ENCODE data around the gene MGAM2. TPM values are rescaled to one million over a fixed set of nuclear protein-coding genes. Genes with fewer than 3 reads are reported as not detected.

MGAM2 gene
- total and polyA plus RNA-seq, 2 experiments from 2014 or later, result 0.07 TPM; not detected in 1

DNA sequence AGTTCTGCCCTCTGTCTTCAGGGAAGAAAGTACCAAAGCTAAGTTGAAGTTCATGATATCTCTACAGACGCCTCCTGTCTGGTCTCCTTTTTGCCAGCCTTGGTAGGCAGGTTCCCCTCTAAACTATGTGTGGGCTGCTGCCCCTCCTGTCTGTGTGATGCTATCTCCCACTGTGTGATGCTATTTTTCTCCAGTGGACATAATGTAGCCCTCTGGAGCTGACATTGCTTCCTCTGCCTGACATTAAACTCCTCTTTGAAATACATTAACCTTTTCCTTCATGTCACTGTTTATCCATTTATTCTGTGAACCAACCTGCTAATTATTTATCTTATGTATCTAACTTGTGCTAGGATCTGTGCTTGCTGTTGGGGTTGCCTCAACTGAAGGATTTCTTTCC is 146.4 kb downstream of the MGAM2 start, which contains the start of gene PRSS58:
Gene PRSS58 (minus strand): TSS at position 101 of the 400 bp plus-strand sequence. CDS start 351 bp downstream, outside the sequence.
- Mint-ChIP-seq H3K36me3 (ENCODE audit: low read depth) (no peaks in the 10 kb centered on the region; the same call in 2 of the 3 replicates), H3K4me1 (no peaks in the 10 kb centered on the region)
- no peak within 1 kb of the TSS for H3K4me3 ChIP-seq

DNA sequence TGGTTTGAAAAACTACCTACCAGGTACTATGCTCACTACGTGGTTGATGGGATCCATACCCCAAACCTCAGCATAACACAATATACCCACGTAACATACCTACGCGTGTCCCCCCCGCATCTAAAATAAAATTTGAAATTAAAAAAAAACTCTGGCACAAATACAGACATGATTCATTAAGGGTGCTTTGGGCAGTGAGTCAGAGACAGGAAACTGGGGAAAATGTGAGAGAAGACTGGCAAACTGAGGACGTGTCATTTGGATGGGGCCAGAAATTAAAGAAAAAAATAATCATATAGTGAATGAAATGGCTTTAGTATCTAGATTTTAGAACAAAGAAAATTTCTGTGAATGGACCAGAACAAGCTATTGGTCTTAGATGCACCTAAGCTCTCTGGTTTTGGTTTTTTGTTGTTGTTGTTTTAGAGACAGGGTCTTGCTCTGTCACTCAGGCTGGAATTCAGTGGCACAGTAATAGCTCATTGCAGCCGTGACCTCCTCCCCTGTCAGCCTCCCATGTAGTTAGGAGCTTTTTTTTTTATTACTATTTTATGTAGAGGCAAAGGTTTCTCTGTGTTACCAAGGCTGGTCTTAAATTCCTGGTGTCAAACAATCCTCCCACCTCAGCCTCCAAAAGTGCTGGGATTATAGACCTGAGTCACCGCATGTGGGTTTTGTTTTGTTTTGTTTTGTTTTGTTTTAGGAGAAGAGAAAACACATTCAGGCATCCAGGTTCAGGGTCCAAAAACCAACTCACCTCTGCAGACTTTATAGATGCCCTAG is 152.3 kb downstream of the MGAM2 start:
- H3K27ac ChIP-seq (ENCODE audit: low read depth), result no peak overlapping the region
- no peak overlapping the region for H3K27ac Mint-ChIP-seq

More for the DNA sequence above, 146.4 kb downstream of the MGAM2 start, which contains the start of gene PRSS58:
- H3K27me3 ChIP-seq (ENCODE audit: insufficient read depth), result no peaks in the 10 kb centered on the region
- Mint-ChIP-seq H3K9me3 (peaks cover 11% of the 10 kb centered on the region), H3K27me3 (ENCODE audit: insufficient read depth, low read depth, poor library complexity) (peaks cover 2% of the 10 kb centered on the region), H3K4me3 (no peak within 1 kb of the TSS), H3K27ac (no peak within 1 kb of the TSS)
- H3K4me1 ChIP-seq (ENCODE audit: insufficient read depth), result no peaks in the 10 kb centered on the region
- no peaks in the 10 kb centered on the region for H3K36me3 ChIP-seq (ENCODE audit: insufficient read depth)
- no peak within 1 kb of the TSS for H2AFZ ChIP-seq
- no peak for ATAC-seq
- no peaks in the 10 kb centered on the region for H3K79me2 ChIP-seq (replicated peaks; ENCODE audit: insufficient read depth)
- H3K27ac ChIP-seq (ENCODE audit: low read depth), result no peak within 1 kb of the TSS
- DNase-seq (ENCODE audit: low spot score), result no peak
- no peak within 1 kb of the TSS for H3K4me2 ChIP-seq
- no peaks in the 10 kb centered on the region for H3K9me2 ChIP-seq (ENCODE audit: insufficient read depth)
- H4K20me1 ChIP-seq (replicated peaks; ENCODE audit: insufficient read depth), result no peaks in the 10 kb centered on the region
- no peak for TF ChIP-seq EZH2 (IDR thresholded peaks at IDR 0.05; ENCODE audit: low read depth, unreplicated experiment)
- TF ChIP-seq ZNF114 (CRISPR knock-in tag; IDR thresholded peaks at IDR 0.05), result no peak
- TF ChIP-seq, protein P1, sequence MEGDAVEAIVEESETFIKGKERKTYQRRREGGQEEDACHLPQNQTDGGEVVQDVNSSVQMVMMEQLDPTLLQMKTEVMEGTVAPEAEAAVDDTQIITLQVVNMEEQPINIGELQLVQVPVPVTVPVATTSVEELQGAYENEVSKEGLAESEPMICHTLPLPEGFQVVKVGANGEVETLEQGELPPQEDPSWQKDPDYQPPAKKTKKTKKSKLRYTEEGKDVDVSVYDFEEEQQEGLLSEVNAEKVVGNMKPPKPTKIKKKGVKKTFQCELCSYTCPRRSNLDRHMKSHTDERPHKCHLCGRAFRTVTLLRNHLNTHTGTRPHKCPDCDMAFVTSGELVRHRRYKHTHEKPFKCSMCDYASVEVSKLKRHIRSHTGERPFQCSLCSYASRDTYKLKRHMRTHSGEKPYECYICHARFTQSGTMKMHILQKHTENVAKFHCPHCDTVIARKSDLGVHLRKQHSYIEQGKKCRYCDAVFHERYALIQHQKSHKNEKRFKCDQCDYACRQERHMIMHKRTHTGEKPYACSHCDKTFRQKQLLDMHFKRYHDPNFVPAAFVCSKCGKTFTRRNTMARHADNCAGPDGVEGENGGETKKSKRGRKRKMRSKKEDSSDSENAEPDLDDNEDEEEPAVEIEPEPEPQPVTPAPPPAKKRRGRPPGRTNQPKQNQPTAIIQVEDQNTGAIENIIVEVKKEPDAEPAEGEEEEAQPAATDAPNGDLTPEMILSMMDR (conservative IDR thresholded peaks at IDR 0.05; ENCODE audit: low read depth in 2 of 2), result no peak
- no peak for TF ChIP-seq NANOG (IDR thresholded peaks at IDR 0.05; ENCODE audit: borderline replicate concordance)
- no peaks in the 10 kb centered on the region for H3F3A ChIP-seq (replicated peaks; ENCODE audit: low read depth)

More for the DNA sequence above, 152.3 kb downstream of the MGAM2 start:
- Histone ChIP-seq H4K20me1 (replicated peaks; ENCODE audit: insufficient read depth) (no peaks in the 10 kb centered on the region), H3K9me2 (ENCODE audit: insufficient read depth) (no peaks in the 10 kb centered on the region; the same call in 1 of the 2 replicates), H3K79me2 (replicated peaks; ENCODE audit: insufficient read depth) (no peaks in the 10 kb centered on the region), H3K36me3 (ENCODE audit: insufficient read depth) (no peaks in the 10 kb centered on the region), H3K4me2 (no peak overlapping the region), H3K4me1 (ENCODE audit: insufficient read depth) (no peaks in the 10 kb centered on the region), H3F3A (replicated peaks; ENCODE audit: low read depth) (no peaks in the 10 kb centered on the region), H3K4me3 (no peak overlapping the region), H2AFZ (no peak overlapping the region), H3K27me3 (ENCODE audit: insufficient read depth) (no peaks in the 10 kb centered on the region)
- H3K36me3 Mint-ChIP-seq (ENCODE audit: low read depth), result no peaks in the 10 kb centered on the region
- H3K4me1 Mint-ChIP-seq, result no peaks in the 10 kb centered on the region
- TF ChIP-seq STAT1 (IDR thresholded peaks at IDR 0.05; ENCODE audit: unreplicated experiment), result no peak
- TF ChIP-seq, protein P2, sequence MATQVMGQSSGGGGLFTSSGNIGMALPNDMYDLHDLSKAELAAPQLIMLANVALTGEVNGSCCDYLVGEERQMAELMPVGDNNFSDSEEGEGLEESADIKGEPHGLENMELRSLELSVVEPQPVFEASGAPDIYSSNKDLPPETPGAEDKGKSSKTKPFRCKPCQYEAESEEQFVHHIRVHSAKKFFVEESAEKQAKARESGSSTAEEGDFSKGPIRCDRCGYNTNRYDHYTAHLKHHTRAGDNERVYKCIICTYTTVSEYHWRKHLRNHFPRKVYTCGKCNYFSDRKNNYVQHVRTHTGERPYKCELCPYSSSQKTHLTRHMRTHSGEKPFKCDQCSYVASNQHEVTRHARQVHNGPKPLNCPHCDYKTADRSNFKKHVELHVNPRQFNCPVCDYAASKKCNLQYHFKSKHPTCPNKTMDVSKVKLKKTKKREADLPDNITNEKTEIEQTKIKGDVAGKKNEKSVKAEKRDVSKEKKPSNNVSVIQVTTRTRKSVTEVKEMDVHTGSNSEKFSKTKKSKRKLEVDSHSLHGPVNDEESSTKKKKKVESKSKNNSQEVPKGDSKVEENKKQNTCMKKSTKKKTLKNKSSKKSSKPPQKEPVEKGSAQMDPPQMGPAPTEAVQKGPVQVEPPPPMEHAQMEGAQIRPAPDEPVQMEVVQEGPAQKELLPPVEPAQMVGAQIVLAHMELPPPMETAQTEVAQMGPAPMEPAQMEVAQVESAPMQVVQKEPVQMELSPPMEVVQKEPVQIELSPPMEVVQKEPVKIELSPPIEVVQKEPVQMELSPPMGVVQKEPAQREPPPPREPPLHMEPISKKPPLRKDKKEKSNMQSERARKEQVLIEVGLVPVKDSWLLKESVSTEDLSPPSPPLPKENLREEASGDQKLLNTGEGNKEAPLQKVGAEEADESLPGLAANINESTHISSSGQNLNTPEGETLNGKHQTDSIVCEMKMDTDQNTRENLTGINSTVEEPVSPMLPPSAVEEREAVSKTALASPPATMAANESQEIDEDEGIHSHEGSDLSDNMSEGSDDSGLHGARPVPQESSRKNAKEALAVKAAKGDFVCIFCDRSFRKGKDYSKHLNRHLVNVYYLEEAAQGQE (IDR thresholded peaks at IDR 0.05; ENCODE audit: unreplicated experiment), result no peak
- TF ChIP-seq, protein P1 (conservative IDR thresholded peaks at IDR 0.05; ENCODE audit: low read depth in 2 of 2), result no peak
- TF ChIP-seq CREB1 (CRISPR knock-in tag; IDR thresholded peaks at IDR 0.05; ENCODE audit: low read depth), result no peak
- no peak for TF ChIP-seq JUNB (IDR thresholded peaks at IDR 0.05; ENCODE audit: unreplicated experiment)
- no peak for TF ChIP-seq ZNF114 (CRISPR knock-in tag; IDR thresholded peaks at IDR 0.05)
- TF ChIP-seq, protein P3, sequence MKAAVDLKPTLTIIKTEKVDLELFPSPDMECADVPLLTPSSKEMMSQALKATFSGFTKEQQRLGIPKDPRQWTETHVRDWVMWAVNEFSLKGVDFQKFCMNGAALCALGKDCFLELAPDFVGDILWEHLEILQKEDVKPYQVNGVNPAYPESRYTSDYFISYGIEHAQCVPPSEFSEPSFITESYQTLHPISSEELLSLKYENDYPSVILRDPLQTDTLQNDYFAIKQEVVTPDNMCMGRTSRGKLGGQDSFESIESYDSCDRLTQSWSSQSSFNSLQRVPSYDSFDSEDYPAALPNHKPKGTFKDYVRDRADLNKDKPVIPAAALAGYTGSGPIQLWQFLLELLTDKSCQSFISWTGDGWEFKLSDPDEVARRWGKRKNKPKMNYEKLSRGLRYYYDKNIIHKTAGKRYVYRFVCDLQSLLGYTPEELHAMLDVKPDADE (IDR thresholded peaks at IDR 0.05), result no peak
- no peak overlapping the region for H3K4me3 Mint-ChIP-seq
- H3K9me3 Mint-ChIP-seq, result 0 out of 3 replicates have a peak, but pooled peaks cover 4% of the 10 kb centered on the region
- ATAC-seq (no peak), DNase-seq (ENCODE audit: low spot score) (no peak)
- H3K27me3 Mint-ChIP-seq (ENCODE audit: insufficient read depth, low read depth, poor library complexity), result no peaks in the 10 kb centered on the region
